Endothelial cell of umbilical vein (primary cell): ENCODE data around the gene PTK6.

Source experiments
- EZH2 ChIP-seq: IDR thresholded peaks from 2 replicates; pipeline ENCODE4 v1.6.1; 2012; ENCODE audit warnings: borderline replicate concordance, low read depth, mild to moderate bottlenecking, moderate library complexity, low read length, inconsistent platforms; ENCODE audit not compliant: severe bottlenecking
- TF ChIP-seq, protein P1 (sequence below), 2 donors: IDR thresholded peaks; 1 replicate in 1 of 2; 2 replicates in 1 of 2; pipeline ENCODE4 v1.5.1; 2011; ENCODE audit warnings: low read length in 2 of 2, mild to moderate bottlenecking in 2 of 2, moderate library complexity in 2 of 2, control low read depth in 1 of 2, inconsistent platforms in 1 of 2, low read depth in 1 of 2; ENCODE audit not compliant: insufficient read depth in 1 of 2; ENCODE audit errors: extremely low read depth in 1 of 2

- TF ChIP-seq EZH2: no peak
- TF ChIP-seq, protein P1, sequence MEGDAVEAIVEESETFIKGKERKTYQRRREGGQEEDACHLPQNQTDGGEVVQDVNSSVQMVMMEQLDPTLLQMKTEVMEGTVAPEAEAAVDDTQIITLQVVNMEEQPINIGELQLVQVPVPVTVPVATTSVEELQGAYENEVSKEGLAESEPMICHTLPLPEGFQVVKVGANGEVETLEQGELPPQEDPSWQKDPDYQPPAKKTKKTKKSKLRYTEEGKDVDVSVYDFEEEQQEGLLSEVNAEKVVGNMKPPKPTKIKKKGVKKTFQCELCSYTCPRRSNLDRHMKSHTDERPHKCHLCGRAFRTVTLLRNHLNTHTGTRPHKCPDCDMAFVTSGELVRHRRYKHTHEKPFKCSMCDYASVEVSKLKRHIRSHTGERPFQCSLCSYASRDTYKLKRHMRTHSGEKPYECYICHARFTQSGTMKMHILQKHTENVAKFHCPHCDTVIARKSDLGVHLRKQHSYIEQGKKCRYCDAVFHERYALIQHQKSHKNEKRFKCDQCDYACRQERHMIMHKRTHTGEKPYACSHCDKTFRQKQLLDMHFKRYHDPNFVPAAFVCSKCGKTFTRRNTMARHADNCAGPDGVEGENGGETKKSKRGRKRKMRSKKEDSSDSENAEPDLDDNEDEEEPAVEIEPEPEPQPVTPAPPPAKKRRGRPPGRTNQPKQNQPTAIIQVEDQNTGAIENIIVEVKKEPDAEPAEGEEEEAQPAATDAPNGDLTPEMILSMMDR (IDR thresholded peaks at IDR 0.05; ENCODE audit: extremely low read depth in 1 of 2, insufficient read depth in 1 of 2, low read depth in 1 of 2, low read length in 2 of 2): no peak
These were observed 10.0 kb downstream of the PTK6 start for GRCh38 chr20:63527184-63527583.
